B cell (primary cell): Measurements from ENCODE around the gene UBE2F.

Experiments used
- CTCF ChIP-seq: fragments of 200-600 bp; IDR thresholded peaks from one replicate; pipeline ENCODE4 v1.8.0; 2022; ENCODE audit warnings: antibody characterized with exemption, mild to moderate bottlenecking
- EZH2 ChIP-seq: IDR thresholded peaks from 2 replicates; pipeline ENCODE4 v1.6.1; 2012; ENCODE audit warnings: borderline replicate concordance, low read depth, mild to moderate bottlenecking, moderate library complexity, low read length; ENCODE audit not compliant: insufficient read depth, poor library complexity, severe bottlenecking

DNA sequence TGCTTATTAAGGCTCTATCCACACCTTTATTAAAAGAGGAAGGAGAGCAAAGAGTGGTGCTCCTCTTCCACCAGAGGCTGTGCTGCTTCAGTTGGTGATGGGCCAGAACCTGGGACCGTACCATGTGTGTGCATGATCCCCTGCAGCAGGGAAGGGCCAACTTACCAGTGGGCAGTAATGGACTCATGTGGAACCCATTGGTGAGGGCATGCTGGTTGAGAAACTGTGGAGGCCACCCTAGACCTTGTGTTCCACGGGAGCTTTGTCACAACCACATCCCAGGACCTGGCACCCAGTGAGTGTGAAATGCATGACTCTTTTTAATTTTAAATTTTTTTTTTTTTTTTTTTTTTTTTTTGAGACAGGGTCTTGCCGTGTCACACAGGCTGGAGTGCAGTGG is 5.4 kb downstream of the UBE2F start:
- TF ChIP-seq CTCF = no peak
- TF ChIP-seq EZH2 = no peak
